OCI-LY1 (cell line): Measurements from ENCODE around the gene MS4A6A.

Experiments
- EZH2 ChIP-seq: fragments of 200-600 bp; sonication (generic), shearing (Covaris generic); IDR thresholded peaks from 2 replicates; pipeline ENCODE4 v1.8.0; 2017; ENCODE audit warnings: borderline replicate concordance, mixed run types, mild to moderate bottlenecking, antibody characterized with exemption, low read length, moderate library complexity, mixed read lengths
- TF ChIP-seq, protein P1 (sequence below): fragments of 200-600 bp; sonication (generic), shearing (Covaris generic); IDR thresholded peaks from 2 replicates; pipeline ENCODE4 v1.5.1; 2017; ENCODE audit warnings: mild to moderate bottlenecking, antibody characterized with exemption, low read length, moderate library complexity, mixed read lengths

DNA sequence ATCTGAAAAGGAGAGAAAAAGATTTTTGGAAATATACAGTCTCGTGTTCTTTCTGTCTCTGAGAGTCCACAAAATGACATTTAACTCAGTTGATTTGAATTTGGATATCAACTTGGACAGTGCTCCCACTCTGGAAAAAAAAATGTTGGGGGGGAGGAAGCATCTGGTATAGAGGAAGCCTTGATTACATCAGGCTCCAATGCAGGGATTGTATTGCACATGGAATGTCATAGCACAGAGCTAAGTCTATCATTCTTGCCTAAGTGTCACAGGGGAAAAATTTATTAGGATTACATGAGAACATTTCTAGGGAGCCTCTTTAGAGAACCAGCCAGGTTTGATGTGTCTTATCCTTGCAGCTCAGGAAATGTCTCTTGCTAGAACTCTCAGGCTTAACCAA is 23.0 kb downstream of the MS4A6A start:
- TF ChIP-seq, protein P1, sequence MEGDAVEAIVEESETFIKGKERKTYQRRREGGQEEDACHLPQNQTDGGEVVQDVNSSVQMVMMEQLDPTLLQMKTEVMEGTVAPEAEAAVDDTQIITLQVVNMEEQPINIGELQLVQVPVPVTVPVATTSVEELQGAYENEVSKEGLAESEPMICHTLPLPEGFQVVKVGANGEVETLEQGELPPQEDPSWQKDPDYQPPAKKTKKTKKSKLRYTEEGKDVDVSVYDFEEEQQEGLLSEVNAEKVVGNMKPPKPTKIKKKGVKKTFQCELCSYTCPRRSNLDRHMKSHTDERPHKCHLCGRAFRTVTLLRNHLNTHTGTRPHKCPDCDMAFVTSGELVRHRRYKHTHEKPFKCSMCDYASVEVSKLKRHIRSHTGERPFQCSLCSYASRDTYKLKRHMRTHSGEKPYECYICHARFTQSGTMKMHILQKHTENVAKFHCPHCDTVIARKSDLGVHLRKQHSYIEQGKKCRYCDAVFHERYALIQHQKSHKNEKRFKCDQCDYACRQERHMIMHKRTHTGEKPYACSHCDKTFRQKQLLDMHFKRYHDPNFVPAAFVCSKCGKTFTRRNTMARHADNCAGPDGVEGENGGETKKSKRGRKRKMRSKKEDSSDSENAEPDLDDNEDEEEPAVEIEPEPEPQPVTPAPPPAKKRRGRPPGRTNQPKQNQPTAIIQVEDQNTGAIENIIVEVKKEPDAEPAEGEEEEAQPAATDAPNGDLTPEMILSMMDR, result no peak
- TF ChIP-seq EZH2, result no peak
